Gastroesophageal sphincter (tissue), 4 donors: ENCODE data around the gene MAN2C1. TPM values are rescaled to one million over a fixed set of nuclear protein-coding genes. Genes with fewer than 3 reads are reported as not detected.
"Not testable (repeated sequence)": the region's sequence is repeated elsewhere in the genome, so short reads cannot be mapped to it uniquely, and the experiment has no call there.

ENCODE experiments used
- ATAC-seq: fragments of 150-250 bp; one replicate; pipeline ENCODE4 v1.9.1; 2016; ENCODE audit warnings: mild to moderate bottlenecking, moderate library complexity
- H3K27ac ChIP-seq, 4 donors: fragments of 200-600 bp; sonication (generic) in 3 of 4; 1 replicate in 3 of 4; 2 replicates in 1 of 4; pipeline ENCODE4 v1.5.1; 2016 to 2019
- H3K27me3 ChIP-seq: fragments of 200-600 bp; sonication (generic); one replicate; pipeline ENCODE4 v1.5.1; 2019
- H3K36me3 ChIP-seq, 2 donors: fragments of 200-600 bp; sonication (generic); one replicate each; pipeline ENCODE4 v1.5.1; 2019; ENCODE audit warnings: control low read depth in 1 of 2
- H3K4me1 ChIP-seq, 3 donors: fragments of 200-600 bp; sonication (generic); 1 replicate in 2 of 3; 2 replicates in 1 of 3; pipeline ENCODE4 v1.5.1; 2016 to 2019; ENCODE audit warnings: control low read depth in 2 of 3
- H3K4me3 ChIP-seq, 2 donors: fragments of 200-600 bp; sonication (generic); one replicate each; pipeline ENCODE4 v1.5.1; 2019; ENCODE audit warnings: mild to moderate bottlenecking in 1 of 2, moderate library complexity in 1 of 2
- H3K9me3 ChIP-seq, 3 donors: fragments of 200-600 bp; sonication (generic); one replicate each; pipeline ENCODE4 v1.5.1; 2017 to 2019; ENCODE audit warnings: control low read depth in 2 of 3
- CTCF ChIP-seq, 4 experiments: fragments of 200-600 bp in 2 of 4; fragments of 450-650 bp in 2 of 4; sonication (generic) in 1 of 4; IDR thresholded peaks; one replicate each; pipeline ENCODE4 v1.5.1; 2017 to 2019; ENCODE audit warnings: antibody characterized with exemption in 4 of 4, mild to moderate bottlenecking in 2 of 4, moderate library complexity in 2 of 4
- EP300 ChIP-seq: sonication (generic); formaldehyde crosslinking; IDR thresholded peaks from one replicate; pipeline ENCODE4 v1.6.1; 2017; ENCODE audit warnings: antibody characterized with exemption, mild to moderate bottlenecking
- POLR2A ChIP-seq, 2 donors: fragments of 450-650 bp; IDR thresholded peaks; one replicate each; pipeline ENCODE4 v1.6.1; 2017; ENCODE audit warnings: antibody characterized with exemption in 2 of 2, mild to moderate bottlenecking in 2 of 2, moderate library complexity in 1 of 2
- POLR2AphosphoS5 ChIP-seq: sonication (generic); formaldehyde crosslinking; IDR thresholded peaks from one replicate; pipeline ENCODE4 v1.6.1; 2017; ENCODE audit warnings: antibody characterized with exemption
- WGBS, 2 donors: methylation state at CpG; one replicate each; pipeline ENCODE4 v1.1.5; 2018; ENCODE audit warnings: low coverage in 1 of 2; 5-methylcytosine and 5-hydroxymethylcytosine counted together
- total RNA-seq, 4 donors: library from RNA; depleted of rRNA; stranded (reverse); fragments of >200 nt; gene quantifications; one replicate each; pipeline ENCODE4 v1.1.0, GENCODE V29; 2016

Gene MAN2C1
- total RNA-seq, 4 donors from 2014 or later = 78.2 to 269 (median 102) TPM

GRCh38 chr15:75397494-75397893 lies 29.1 kb upstream of the MAN2C1 start:
- Histone ChIP-seq H3K27me3 (no peaks in the 10 kb centered on the region), H3K36me3 (peaks cover 10 to 98% of the 10 kb centered on the region in 2 donors), H3K4me3 (no peak overlapping the region), H3K27ac (no peak overlapping the region), H3K4me1 (no peaks in the 10 kb centered on the region), H3K9me3 (no peaks in the 10 kb centered on the region)
- WGBS, 2 donors = 63 to 68% methylated on average over 2 of the region's 2 CpGs
- TF ChIP-seq EP300 (no peak), CTCF (IDR thresholded peaks at IDR 0.05) (no peak), POLR2AphosphoS5 (no peak), POLR2A (IDR thresholded peaks at IDR 0.05) (no peak)
- no peak for ATAC-seq

- no peaks in the 10 kb centered on the region for H3K27me3 ChIP-seq
- 40 to 67% methylated on average over 1 of the region's 1 CpG for WGBS, 2 donors
- no peaks in the 10 kb centered on the region for H3K9me3 ChIP-seq
- peak overlapping the region in 3 of 4 donors; percentile 18 to 34 (median 30) for H3K27ac ChIP-seq
- no peak for ATAC-seq
- TF ChIP-seq EP300 (no peak), POLR2A (IDR thresholded peaks at IDR 0.05) (no peak), POLR2AphosphoS5 (no peak), CTCF (IDR thresholded peaks at IDR 0.05) (no peak)
- peaks cover 0 to 100% of the 10 kb centered on the region in 2 donors for H3K36me3 ChIP-seq
- H3K4me1 ChIP-seq = peaks cover 0 to 25% (median 4%) of the 10 kb centered on the region in 3 donors
- H3K4me3 ChIP-seq = no peak overlapping the region
Measured at GRCh38 chr15:75389791-75390382, 21.5 kb upstream of the MAN2C1 start.

- not testable (repeated sequence) for H3K4me3 ChIP-seq, H3K4me1 ChIP-seq, H3K27ac ChIP-seq, H3K27me3 ChIP-seq, ATAC-seq, H3K9me3 ChIP-seq
- 81 to 85% methylated on average over 5 of the region's 5 CpGs for WGBS, 2 donors
- H3K36me3 ChIP-seq = peaks cover 0 to 100% of the 10 kb centered on the region in 2 donors
Measured at GRCh38 chr15:75383986-75384385, 15.6 kb upstream of the MAN2C1 start.

- Histone ChIP-seq H3K36me3 (peaks cover 0 to 100% of the 10 kb centered on the region in 2 donors), H3K4me1 (no peaks in the 10 kb centered on the region), H3K9me3 (no peaks in the 10 kb centered on the region), H3K4me3 (no peak overlapping the region), H3K27me3 (no peaks in the 10 kb centered on the region), H3K27ac (no peak overlapping the region)
- 77 to 85% methylated on average over 3 to 4 of the region's 4 CpGs for WGBS, 2 donors
- TF ChIP-seq POLR2A (IDR thresholded peaks at IDR 0.05) (no peak), CTCF (IDR thresholded peaks at IDR 0.05) (no peak), EP300 (no peak), POLR2AphosphoS5 (no peak)
- no peak for ATAC-seq
Measured at GRCh38 chr15:75380773-75381172, 12.4 kb upstream of the MAN2C1 start.

DNA sequence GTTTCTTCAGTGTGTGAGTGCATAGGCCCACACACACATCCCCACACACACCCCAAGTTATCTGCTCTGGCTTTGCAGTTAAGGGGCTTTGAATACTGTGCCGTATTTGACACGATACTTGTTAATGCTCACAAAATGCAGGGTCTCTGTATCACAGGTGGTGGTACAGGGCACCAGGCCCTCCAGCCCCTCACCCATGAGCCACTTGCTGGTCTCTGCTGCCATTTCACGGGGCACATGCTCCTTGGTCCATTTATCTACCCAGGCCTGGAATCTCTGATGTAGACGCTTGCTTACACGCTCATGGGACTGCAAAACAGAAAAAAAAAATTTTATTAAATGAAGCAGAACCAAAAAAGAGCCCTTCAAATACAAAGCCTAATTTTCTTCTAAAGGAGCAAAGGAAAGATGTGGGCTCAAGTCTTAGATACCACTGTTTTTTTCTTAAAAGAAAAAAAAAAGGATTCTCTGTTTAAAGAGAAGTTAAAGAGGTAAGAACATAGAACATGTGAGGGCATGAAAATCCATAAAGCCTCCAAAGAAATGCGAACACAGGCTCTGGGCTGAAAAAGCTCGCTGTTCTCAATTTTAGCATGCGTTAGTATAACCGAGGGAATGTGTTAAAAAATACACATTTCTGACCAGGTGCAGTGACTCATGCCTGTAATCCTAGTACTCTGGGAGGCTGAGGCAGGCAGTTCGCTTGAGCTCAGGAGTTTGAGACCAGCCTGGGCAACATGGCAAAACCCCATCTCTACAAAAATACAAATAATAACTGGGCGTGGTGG lies 3.7 kb upstream of the MAN2C1 start:
- 88 to 91% methylated on average over 7 to 10 of the region's 11 CpGs for WGBS, 2 donors
- H3K36me3 ChIP-seq = peaks cover 0 to 75% of the 10 kb centered on the region in 2 donors
- no peak for ATAC-seq

More for the DNA sequence above, 3.7 kb upstream of the MAN2C1 start:
- Histone ChIP-seq H3K27me3 (no peaks in the 10 kb centered on the region), H3K4me1 (peaks cover 0 to 22% (median 12%) of the 10 kb centered on the region in 3 donors), H3K27ac (no peak overlapping the region), H3K4me3 (no peak overlapping the region), H3K9me3 (no peaks in the 10 kb centered on the region)
- TF ChIP-seq CTCF (IDR thresholded peaks at IDR 0.05) (no peak), EP300 (no peak), POLR2AphosphoS5 (no peak), POLR2A (IDR thresholded peaks at IDR 0.05) (no peak)
